ENCODE results near the gene LHX3.

Gene LHX3

DNA sequence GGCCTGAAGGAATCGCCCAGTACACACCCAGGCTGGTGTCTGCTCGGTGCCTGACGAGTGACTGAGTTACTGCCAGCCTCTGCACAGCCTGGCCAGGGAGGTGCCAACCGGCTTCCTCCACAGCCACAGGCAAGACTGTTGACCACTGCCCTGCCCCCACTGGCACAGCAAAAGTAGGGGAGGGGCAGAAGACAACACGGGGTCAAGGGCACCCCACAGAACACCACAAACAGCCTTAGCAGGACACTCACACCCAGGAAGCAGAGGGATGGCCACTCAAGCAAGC is 722 bp upstream of the LHX3 start:
- DNase-seq: no peak

DNA sequence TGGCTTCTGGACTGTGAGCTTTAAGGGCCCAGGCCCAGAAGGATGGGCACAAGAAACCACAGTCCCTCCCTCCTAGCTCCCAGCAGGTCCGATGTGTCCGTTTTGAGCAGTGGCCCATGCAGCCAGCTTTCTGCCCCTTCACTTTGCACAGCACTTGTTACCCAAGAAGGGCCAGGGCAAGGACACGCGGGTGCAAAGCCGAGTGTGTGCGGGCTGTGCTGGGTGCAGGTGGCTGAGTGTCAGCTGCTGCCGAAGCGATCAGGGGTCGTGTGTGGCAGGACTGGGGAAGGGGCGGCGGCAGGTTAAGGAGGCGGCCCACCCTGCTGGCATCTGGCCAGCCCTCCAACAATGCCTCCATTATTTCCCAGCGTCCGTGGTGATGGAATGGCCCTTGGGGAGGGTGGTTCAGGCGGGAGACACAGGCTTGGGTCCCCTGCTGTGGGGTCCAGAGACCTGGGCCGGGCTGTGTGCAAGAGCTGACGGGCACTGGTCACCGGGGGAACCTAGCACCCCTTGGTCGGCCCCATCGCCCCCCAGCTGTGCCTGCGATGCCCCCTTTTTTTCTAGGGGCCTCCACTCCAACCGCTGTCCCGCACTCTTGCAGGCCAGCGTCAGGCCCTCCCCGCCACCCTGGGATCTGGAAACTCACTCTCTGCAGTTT is 653 bp downstream of the LHX3 start:
- DNase-seq: no peak

DNA sequence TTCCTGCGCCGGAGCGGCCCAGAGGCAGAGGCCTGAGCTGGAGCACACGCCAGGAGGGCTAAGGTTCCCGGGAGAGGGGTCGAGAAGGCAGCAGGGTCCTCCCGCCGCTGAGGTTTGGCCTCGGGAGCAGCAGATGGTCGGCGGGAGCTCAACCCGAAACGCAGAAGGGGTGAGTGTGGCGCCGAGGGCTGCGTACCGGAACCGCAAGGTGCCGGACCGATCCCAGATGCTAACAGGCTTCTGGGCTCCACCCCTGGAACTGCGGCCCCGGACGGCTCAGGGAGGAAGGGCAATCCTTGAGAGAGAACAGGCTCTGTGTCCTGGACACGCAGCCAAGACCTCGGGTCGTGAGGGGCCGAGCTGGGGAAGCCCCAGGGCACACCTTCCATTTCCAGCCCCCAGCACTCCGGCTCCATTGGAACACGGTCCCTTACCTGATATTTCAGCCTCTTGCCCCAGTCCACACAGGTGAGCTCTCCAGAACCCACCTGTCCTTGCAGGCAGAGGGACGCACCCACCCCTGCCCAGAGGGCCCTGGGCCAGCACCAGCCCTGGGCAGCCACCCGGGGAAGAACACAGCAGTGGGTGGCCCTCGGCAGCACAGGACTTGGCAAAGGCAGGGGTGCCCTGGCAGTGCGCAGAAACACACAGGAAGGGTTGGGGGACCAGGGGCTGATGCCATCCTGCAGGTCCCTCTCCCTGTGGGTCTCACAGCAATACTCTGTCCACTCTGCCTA is 1.4 kb downstream of the LHX3 start:
- DNase-seq: no peak

DNA sequence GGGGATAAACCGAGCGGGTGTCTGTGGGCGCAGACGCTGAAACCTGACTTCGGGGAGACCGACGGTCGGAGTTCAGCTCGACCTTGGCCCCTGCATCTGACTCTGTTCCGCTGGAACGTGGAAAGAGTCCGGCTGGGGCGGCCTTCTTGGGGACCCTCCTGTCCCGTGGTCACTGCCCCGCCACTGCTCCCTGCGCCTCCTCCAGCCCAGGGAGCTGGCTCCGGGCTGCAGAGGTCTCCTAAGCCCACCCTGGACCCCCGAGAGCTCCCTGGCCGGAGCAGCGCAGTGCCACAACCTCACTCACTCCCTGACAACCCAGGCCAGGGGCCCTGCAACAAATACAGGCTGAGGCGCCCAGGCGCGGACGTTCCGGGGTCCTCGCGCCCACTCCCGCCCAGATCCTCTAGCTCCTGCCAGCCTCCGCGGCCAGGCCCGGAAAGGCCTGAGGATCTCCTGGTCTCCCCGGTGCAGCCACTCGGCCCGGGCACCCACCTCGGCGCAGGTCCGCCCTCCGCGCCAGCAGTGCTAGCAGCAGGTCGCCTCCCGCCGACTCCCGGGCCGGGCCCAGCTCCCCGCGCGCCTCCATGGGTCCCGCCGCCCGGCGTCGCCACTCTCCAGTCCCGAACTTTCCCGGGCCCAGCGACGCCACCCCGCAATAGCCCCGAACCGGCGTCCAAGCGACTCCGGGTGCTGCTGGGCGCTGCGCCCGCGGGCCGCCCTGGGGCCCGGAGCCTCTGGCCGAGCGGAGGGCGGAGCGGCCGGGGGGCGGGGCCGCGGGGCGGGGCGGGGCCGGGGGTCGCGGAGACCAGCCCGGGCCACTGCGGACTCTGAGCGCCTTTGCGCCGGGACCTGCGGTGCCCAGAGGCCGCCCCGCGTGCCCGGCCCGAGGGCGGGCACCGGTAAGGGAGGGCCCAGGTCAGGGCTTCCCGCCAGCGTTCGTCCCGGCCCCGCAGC is 2.2 kb downstream of the LHX3 start:
- no peak for DNase-seq

DNA sequence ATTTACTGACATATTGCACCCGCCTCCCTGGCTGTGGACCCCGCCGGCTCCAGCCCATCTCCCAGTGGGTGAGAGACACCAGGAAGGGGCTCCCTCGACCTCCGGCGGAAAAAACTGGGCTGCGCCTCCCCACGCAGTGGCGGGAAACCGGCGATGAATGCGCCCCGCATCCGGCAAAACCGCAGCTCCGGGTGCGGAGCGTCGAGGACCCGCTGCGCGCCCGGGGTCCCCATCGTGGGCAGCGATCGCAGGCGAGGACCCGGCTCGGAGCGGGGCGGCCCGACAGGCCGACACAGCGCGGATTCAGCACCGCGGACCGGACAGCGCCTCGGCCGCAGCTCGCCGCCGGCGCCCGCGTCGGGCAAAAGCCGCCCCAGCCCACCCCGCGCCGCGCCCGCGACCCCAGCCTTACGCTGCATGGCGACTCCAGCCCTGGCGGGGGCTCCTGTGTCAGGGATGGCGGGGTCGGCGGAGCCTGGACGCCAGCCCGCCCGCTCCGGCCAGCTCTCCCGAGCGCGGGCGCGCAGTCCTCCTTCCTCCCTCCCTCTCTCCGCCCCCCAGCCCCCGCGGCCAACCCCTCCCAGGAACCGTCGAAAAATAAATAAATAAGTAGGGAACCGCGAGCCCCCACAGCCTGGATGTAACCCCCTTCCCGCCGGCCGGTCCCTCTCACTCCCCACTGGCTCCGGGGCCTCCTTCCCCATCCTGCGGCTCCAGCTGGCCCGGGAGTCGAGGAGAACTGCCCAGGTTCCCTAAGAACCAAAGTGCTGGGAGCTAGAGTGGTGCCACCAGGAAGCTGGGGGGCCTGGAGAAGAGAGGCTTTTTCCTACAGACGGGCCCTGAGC is 3.1 kb downstream of the LHX3 start:
- DNase-seq: no peak

DNA sequence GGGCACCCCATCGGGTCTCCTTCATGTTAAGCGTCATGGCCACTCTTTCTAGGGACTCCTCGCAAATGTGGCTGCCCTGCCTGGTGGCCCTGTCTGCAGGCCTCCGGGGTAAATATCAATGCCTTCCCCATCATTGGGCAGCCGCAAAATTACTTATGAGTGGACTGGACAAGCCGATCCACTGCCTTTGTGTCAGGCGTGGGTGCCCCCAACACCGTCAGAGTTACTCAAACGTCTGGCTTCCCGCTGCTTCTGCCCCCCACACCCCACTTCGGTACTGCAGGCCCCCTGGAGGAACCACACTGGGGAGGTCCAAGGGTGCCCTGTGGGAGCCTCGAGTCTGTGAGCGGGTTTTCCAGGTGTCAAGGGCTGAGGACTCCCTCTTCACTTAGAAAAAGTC is 3.8 kb downstream of the LHX3 start:
- DNase-seq: no peak

DNA sequence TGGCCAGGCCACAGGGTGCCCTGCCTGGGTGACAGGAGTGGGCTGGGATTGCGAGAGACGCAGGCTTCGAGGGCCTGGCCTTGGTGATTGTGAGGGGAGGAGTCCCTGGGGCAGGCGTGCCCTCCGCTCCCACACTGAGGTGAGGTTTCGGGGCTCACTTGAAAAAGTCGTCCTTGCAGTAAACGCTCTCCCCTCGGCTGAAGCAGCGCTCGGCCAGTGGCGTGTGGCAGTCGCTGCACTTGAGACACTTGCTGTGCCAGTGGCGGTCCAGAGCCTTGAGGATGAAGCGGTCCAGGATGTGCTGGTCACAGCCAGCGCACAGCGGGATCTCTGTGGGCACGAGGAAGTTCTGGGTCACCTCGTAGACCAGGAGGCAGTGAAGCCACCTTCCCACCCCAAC is 4.5 kb downstream of the LHX3 start:
- DNase-seq: no peak

DNA sequence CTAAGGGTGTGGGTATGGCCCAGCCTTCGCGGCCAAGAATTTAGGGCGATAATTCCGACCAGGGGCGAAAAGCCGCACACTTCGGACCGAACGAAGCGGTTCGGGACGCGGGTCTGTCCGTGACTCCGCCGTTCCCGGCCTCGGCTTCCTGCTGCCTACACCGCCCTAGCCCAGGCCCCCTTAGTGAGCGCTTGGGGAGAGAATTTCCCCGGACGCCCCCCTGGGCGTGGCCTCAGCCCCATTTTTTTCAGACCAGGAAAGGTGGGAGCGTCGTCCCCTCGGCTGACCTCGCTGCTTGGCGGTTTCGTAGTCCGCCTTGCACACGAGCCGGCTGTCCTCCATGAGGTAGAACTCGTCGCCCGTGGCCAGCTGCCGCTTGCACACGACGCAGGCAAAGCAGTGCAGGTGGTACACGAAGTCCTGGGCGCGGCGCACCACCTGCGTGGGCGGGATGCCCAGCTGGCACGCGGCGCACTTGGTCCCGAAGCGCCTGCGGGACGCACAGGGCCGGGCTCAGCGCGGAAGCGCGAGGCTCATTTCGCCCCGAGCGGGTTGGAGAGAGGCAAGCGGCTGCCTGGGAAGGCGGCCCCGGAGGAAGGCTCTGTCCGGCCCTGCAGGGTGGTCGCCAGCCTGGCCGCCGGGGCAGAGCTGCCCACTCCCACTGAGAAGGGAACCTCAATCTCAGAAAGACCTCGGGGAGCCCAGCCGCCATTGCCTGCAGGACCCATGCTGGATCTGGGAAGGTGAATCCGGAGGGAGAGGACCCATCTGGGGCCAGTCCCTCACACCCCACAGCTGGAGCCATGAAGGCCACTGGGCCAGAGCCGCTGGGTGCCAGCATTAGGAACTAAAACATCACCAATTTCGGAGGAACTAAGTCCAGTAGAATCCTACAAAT is 5.3 kb downstream of the LHX3 start:
- no peak for DNase-seq

DNA sequence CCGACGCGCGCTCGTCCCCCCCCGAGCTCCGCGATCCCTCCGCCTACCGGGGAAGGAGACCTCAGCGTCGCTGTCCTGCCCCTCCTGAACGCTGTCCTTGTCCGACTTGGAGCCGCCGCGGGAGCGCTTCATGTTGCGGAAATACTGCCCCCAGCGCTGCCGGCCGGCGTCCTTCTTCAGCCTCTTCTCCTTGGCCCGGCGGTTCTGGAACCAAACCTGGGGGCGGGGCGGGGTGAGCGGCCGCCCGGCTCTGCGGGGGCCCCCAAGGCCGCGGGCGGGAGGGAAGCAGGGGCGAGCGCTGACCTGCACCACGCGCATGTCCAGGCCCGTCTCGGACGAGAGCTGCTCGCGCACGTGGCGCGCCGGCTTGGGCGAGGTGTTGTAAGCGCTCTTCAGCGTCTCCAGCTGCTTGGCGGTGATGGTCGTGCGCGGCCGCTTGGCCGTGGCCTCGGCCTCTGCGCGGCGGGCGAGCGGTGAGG is 6.3 kb downstream of the LHX3 start:
- no peak for DNase-seq

DNA sequence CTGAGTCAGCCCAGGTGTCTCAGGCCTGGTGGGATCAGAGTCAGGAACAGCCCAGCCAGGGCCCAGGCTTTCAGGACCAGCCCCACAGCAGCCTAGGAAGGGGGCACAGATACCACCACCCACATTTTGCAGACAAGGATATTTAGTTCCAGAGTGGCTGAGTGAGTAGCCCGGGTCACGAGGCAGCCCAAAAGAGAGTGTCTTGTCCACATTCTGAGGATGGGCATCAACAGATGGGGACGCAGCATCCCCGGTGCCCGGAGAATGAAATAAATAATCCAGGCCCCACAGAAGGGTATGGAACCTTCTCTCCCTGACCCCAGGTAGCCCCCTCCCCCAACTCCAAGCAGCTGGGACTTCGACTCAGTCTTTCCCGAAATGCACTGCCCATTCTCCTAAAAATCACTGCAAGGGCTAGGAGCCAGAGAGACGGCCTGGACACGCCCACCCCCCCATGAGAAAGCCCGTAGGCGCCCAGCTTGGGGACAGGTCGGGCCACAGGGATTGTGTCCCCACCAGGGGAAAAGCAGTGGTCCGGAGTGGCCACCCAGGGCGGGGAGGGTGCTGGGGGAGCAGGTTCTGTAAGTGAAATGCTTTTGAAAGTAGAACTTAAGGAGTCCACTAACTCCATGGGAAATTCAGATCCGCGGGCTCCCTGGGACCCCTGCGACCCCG is 6.9 kb downstream of the LHX3 start:
- DNase-seq: no peak

DNA sequence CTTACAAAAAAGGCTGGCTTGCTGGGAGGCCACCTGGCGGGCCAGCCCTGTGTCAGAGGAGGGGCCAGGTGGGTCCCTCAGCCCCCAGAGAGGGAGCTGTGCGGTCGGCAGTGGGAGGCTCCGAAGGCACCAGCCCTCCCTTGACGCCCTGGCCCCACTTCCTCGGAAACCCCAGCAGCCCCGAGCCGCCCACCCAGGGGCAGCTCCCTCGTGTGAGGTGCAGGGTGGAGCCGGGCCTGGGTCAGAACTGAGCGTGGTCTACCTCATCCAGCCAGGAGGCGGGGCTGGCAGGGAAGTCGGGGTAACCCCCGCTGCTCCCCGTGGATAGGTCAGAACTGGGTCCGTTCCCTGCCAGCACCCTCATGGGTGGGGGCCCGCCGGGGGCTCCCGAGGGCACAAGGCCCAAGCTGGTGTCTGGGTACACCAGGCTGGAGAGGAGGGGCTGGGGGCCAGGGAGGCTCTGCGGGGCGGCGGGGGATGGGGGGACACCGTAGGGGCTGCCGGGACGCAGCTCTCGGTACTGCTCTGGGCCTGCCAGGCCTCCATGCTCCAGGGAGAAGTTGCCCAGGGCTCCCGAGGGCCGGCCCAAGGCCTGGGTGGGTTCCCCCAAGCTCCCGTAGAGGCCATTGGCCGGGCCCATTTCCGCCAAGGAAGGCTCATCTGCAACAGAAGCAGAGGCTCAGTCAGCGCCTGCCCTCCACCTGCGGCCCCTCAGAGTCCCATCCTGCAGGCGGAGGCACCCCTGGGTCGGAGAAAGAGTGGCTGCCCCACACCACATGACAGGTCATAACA is 7.6 kb downstream of the LHX3 start:
- DNase-seq: no peak

DNA sequence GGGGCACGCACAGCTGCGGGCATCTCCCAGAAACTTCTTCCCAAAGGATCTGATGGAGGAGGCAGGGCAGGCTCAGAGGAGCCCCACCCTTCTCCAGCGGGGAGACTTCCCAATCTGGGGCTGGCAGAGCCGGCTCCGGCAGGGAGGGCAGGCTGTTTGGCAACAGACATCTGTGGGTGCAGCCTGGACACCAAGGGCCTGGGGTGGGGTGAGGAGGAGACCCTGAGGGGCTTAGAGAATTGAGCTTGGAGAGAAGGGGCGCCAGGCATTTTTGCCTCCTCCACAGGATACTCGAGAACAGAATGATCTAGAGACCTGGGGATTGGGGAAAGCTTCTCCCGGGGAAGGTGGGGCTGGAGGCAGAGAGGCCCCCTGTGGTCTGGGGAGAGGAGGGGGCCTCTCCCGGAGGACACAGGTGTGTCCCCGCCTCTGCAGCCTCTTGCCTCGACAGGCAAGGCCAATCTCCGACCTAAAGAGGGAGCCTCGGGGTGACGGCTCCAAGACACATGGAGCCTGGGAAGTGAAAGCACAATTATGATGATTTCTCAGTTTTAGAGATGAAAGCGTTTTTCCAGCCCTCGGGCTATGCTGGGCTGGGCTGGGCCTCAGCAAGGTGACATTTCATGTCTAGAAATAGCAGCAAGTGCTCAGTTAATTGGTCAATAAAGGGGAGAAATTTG is 8.4 kb downstream of the LHX3 start:
- DNase-seq: no peak

DNA sequence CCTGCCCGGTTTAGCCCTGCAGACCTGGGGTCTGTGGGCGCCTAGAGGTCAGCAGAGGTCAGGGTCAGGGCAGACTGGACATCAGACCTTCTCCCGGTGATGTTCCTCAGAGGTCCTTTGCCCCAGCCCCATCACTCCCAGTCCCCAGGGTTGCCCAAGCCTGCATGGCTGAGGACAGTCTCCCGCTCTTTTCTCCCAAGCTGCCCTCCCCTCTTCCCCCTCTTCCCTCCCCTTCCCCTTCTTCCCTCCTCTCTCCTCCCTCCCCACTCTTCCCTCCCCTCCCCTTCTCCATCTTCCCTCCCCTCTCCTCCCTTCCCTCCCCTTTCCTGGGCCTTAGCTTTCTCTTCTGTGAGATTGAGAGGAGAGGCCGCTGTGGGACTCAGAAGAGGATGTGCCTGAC is 10.4 kb downstream of the LHX3 start:
- DNase-seq: no peak

DNA sequence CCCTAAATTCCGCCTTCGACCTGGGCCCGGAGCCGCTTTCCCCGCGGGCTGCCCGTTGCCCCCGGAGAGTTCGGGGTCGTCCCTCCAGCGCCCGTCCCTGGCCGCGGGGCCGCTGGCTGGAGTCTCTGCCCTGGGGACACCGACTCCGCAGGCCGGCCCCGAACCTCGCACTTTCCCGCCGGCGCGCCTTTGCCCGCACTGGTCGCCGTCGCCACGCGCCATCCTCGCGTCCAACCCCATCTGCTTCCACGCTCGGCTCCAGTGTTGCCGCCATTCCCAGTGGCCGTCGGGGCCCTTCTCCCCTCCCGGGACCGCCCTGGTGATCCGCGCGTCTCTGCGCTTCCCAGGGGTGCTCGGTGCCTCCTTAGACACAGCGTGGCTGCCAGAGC is 11.0 kb downstream of the LHX3 start:
- DNase-seq: no peak

DNA sequence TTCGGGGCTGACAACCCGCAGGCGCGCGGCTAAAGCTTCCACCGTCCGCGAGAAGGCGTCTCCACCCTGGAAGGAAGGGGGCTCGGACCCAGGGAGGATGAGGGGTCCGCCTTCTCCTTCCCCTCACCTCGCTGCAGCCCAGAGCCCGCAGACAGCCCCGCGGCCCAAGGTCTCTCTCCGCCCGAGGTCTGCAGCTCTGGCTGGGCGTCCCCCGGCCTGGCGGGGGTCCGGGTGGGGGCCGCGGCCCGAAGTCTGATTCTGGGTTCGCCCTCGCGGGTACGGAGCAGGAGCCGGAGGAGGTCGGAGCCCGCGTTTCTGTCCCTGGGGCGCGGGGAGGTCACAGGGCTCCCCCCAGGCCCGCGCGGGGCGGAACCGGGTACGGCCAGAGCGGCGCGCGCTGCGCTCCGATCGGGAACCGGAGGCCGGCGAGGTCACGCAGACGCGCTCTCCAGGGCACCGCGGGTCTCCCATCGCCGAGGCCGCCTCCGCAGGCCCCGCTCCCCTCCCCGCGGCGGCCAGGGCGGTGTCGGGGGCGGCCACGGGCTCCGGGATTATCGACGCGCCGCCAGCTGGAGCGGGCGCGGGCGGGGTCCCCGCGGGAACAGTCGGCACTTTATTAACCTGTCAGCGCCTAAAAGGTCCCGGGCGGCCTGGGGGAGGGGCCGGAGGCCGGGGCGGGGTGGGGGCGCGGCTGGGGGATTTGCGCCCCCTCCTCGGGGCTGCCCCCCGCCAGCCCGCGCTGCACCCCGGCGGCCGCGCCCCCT is 11.6 kb downstream of the LHX3 start:
- DNase-seq: no peak

DNA sequence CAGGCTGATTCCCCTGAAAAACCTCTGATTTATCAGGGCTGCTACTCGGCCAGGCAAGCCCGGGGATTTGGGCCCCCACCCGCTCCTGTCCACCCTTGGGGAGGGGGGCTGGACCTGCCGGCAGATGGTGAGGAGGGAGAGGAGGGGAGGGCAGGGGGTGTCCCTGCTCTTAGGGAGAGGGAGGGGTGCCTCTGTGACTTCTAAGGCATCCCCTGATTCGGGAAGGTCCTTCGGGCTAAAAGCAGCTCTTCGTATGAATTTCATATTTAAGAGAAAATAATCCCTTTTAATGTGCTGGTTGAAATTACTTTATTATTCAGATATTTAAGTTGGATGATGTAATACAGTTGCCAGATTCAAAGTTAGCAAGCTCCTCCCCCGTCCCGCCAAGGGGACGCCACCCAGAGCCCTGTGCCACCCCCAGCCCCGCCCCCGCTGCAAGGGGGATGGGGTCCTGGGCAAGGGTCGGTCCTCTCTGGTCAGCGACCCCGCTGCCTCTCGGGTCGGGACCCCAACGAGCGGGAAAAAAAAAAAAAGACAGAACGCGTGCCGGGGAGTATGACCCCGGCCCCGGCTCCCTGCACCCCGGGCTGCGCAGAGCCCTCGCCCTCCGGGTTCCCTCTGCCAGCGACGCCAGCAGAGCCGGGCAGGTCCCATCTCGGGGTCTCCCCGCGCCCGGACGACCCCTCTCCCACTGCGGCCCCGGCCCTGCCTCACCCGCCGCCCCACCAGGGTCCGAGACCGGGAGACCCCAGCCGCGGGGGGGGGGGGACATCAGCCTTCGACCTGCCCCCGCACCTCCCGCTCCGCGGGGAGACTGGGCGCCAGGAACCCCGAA is 12.4 kb downstream of the LHX3 start:
- DNase-seq: no peak

DNA sequence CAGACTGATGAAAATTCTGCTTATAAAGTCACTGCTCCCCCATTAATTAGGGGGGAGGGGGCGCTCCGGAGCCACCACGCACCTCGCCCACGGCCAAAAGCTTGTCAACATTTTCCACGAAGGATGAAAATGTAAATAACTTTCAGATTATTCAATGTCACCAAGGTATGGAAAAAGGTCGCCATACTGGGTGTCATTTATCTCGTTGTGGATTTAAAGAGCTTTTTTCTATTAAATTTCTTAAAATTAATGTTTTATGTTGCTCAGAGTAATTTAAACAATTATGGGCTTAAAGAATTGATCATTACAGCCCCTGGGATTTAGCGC is 13.0 kb downstream of the LHX3 start:
- no peak for DNase-seq
